A549 (cell line): ENCODE measurements around the gene CCDC85A. TPM values are rescaled to one million over a fixed set of nuclear protein-coding genes. Genes with fewer than 3 reads are reported as not detected.

Experiments used
- ATAC-seq, 2 experiments: fragments of 200-7000 bp in 1 of 2; fragments of >200 bp in 1 of 2; cut with Nextera tagmentation in 1 of 2; cut with Tn5 transposase in 1 of 2; 3 replicates each; pipeline versions ENCODE4 v1.8.0 to v1.9.1; 2018 to 2020; ENCODE audit warnings: mild to moderate bottlenecking in 1 of 2, moderate library complexity in 1 of 2
- CTCF ChIA-PET: fragments of 300-600 bp; sonication (Branson Sonifier 250); formaldehyde crosslinking; extraction: SDS; loops from one replicate; lab custom pipeline; 2021; ENCODE audit warnings: antibody characterized with exemption, inconsistent platforms; lab: Yijun Ruan, JAX
- POLR2A ChIA-PET: fragments of 350-600 bp; formaldehyde crosslinking; extraction: SDS; loops from one replicate; lab custom pipeline; 2021; ENCODE audit warnings: antibody characterized with exemption, inconsistent platforms; lab: Yijun Ruan, JAX
- DNase-seq, 2 experiments: peaks; one replicate each; pipeline versions ENCODE4 v3.0.0 to v3.0.0-alpha.2; 2011 to 2016; ENCODE audit warnings: low read depth in 1 of 2, low spot score in 1 of 2
- FAIRE-seq: peaks from 2 replicates; lab custom pipeline; 2011; peaks lifted over from hg19 to GRCh38; lab: Jason Lieb, UNC
- H3K27ac ChIP-seq, 2 experiments: fragments of >200 bp; sonication (Bioruptor Twin); formaldehyde crosslinking; 3 replicates each; pipeline ENCODE4 v1.5.1; 2016 to 2017
- H3K4me1 ChIP-seq: fragments of >200 bp; sonication (Bioruptor Twin); formaldehyde crosslinking; 3 replicates; pipeline ENCODE4 v1.6.1; 2016
- H3K4me2 ChIP-seq: fragments of >200 bp; sonication (Bioruptor Twin); formaldehyde crosslinking; 3 replicates; pipeline ENCODE4 v1.6.1; 2016
- H3K4me3 ChIP-seq: fragments of >200 bp; sonication (Bioruptor Twin); formaldehyde crosslinking; 3 replicates; pipeline ENCODE4 v1.5.1; 2016
- H3K9me3 ChIP-seq: fragments of >200 bp; sonication (Bioruptor Twin); formaldehyde crosslinking; 3 replicates; pipeline ENCODE4 v1.6.1; 2016
- BCL3 ChIP-seq: fragments of >200 bp; sonication (Bioruptor Twin); formaldehyde crosslinking; IDR thresholded peaks from 3 replicates; pipeline ENCODE4 v1.6.1; 2016
- CBX2 ChIP-seq: fragments of 200-600 bp; sonication (generic); IDR thresholded peaks from 2 replicates; pipeline ENCODE4 v1.6.1; 2016; ENCODE audit warnings: low read depth, mild to moderate bottlenecking, borderline replicate concordance
- EHF ChIP-seq: fragments of 250-450 bp; sonication (Bioruptor Pico); IDR thresholded peaks from 2 replicates; pipeline ENCODE4 v1.5.0; 2020; ENCODE audit warnings: mild to moderate bottlenecking
- EHMT2 ChIP-seq: fragments of 200-600 bp; sonication (generic); IDR thresholded peaks from 2 replicates; pipeline ENCODE4 v1.6.1; 2016; ENCODE audit warnings: antibody characterized with exemption, low read depth, mild to moderate bottlenecking, moderate library complexity
- ELK1 ChIP-seq: fragments of 150-350 bp; IDR thresholded peaks from 2 replicates; pipeline ENCODE4 v1.6.1; 2014; ENCODE audit warnings: low read depth, mild to moderate bottlenecking, low read length
- HDAC2 ChIP-seq: fragments of 200-600 bp; sonication (generic); IDR thresholded peaks from 2 replicates; pipeline ENCODE4 v1.6.1; 2016
- KDM5A ChIP-seq: fragments of 200-600 bp; sonication (generic); IDR thresholded peaks from 2 replicates; pipeline ENCODE4 v1.6.1; 2016; ENCODE audit warnings: antibody characterized with exemption, mild to moderate bottlenecking
- MAZ ChIP-seq: fragments of 150-350 bp; IDR thresholded peaks from 2 replicates; pipeline ENCODE4 v1.6.1; 2014; ENCODE audit warnings: antibody characterized with exemption, low read depth, low read length, borderline replicate concordance
- NR3C1 ChIP-seq: fragments of >200 bp; sonication (Bioruptor Twin); formaldehyde crosslinking; IDR thresholded peaks from 3 replicates; pipeline ENCODE4 v1.6.1; 2017
- PBX3 ChIP-seq: IDR thresholded peaks from 2 replicates; pipeline ENCODE4 v1.6.1; 2012
- POLR2AphosphoS2 ChIP-seq: conservative IDR thresholded peaks from 2 replicates; pipeline ENCODE4 v1.6.1; 2012; ENCODE audit warnings: low read length, improper control_type of control experiment, inconsistent platforms
- SMC3 ChIP-seq: fragments of >200 bp; sonication (Bioruptor Twin); formaldehyde crosslinking; IDR thresholded peaks from 3 replicates; pipeline ENCODE4 v1.6.1; 2018; ENCODE audit warnings: inconsistent platforms
- TP53 ChIP-seq: fragments of 250-450 bp; sonication (Bioruptor Pico); IDR thresholded peaks from 2 replicates; pipeline ENCODE4 v1.5.0; 2021; ENCODE audit warnings: mild to moderate bottlenecking, moderate library complexity
- WGBS: methylation state at CpG from one replicate; pipeline ENCODE4 v1.1.6; 2017; ENCODE audit errors: missing lambda C conversion rate; 5-methylcytosine and 5-hydroxymethylcytosine counted together
- polyA plus RNA-seq, 4 experiments: library from polyadenylated mRNA; depleted of rRNA in 3 of 4; stranded (reverse); fragments of >200 nt; fragmentation: RNase III in 1 of 4; extraction: RNeasy Plus Mini Kit Qiagen cat#74134 plus additional on column Dnase treatment in 1 of 4; gene quantifications; 2 replicates in 3 of 4; 3 replicates in 1 of 4; pipeline ENCODE4 v1.2.3, GENCODE V29; 2011 to 2017
- small RNA-seq, 6 experiments: library from RNA; depleted of rRNA; stranded (forward); fragments of <200 nt; gene quantifications; one replicate each; pipeline ENCODE3, GENCODE V24; 2012

Gene CCDC85A
- polyA plus RNA-seq, 2 of the 4 experiments (the other 2 are of a cell fraction), result 0.05 to 0.30 TPM

GRCh38 chr2:56410140-56410539 lies 226.3 kb downstream of the CCDC85A start:
- WGBS, result 30% methylated on average over 1 of the region's 1 CpG
- no peak for TF ChIP-seq HDAC2
- no peak overlapping the region for H3K27ac ChIP-seq
- no peaks in the 10 kb centered on the region for H3K9me3 ChIP-seq
- H3K4me3 ChIP-seq, result no peak overlapping the region
- ChIA-PET POLR2A (no interaction called here), CTCF (interaction anchor here (1.5 kb wide), 1 partner anchor 9 kb away, joined by 5 read pairs; no protein-coding TSS in a partner anchor)
- FAIRE-seq (no peak), DNase-seq (no peak), ATAC-seq (no peak)
- no peak overlapping the region for H3K4me2 ChIP-seq
- no peaks in the 10 kb centered on the region for H3K4me1 ChIP-seq

GRCh38 chr2:56416500-56417176 lies 232.8 kb downstream of the CCDC85A start:
- Histone ChIP-seq H3K4me3 (no peak overlapping the region), H3K4me2 (no peak overlapping the region), H3K4me1 (no peaks in the 10 kb centered on the region), H3K9me3 (no peaks in the 10 kb centered on the region), H3K27ac (no peak overlapping the region)
- ChIA-PET CTCF (interaction anchor here (0.8 to 1.1 kb wide), 2 partner anchors 40 to 256 kb away, joined by 3 to 4 read pairs; no protein-coding TSS in a partner anchor), POLR2A (no interaction called here)
- WGBS, result 0% methylated on average over 1 of the region's 1 CpG
- FAIRE-seq (no peak), DNase-seq (no peak), ATAC-seq (no peak)
- TF ChIP-seq BCL3 (no peak), EHF (CRISPR knock-in tag) (no peak), ELK1 (no peak), KDM5A (no peak), HDAC2 (no peak), POLR2AphosphoS2 (no peak), NR3C1 (no peak), CBX2 (no peak), PBX3 (no peak), TP53 (CRISPR knock-in tag) (no peak), EHMT2 (no peak), MAZ (no peak), SMC3 (no peak)

Small RNA genes within 50 kb of the gene (small RNA-seq; reads per million reads assigned to genes)
- 0 reads per million in 6 experiments for gene RNA5SP93
